Activated naive CD4-positive, alpha-beta T cell treated with anti-CD3 and anti-CD28 coated beads, Interleukin-2, amount 10 ng/mL, durations not matched to agents 5 hours and 36 hours (primary cell): Measurements from ENCODE around the gene EVL. TPM values are rescaled to one million over a fixed set of nuclear protein-coding genes. Genes with fewer than 3 reads are reported as not detected.
A peak's percentile ranks its signal among the peaks of the same experiment; 100 is the strongest.

Experiments used
- microRNA-seq: library from miRNA; unstranded; fragments of <30 nt; microRNA quantifications from one replicate; pipeline ENCODE4 v1.2.0, GENCODE V29; 2022; ENCODE audit warnings: borderline microRNAs expressed, borderline replicate concordance
- total RNA-seq, 2 experiments: library from RNA; stranded (reverse); gene quantifications; one replicate each; pipeline ENCODE4 v1.2.3, GENCODE V29; 2021

Gene EVL
- 1,000 to 10,000 TPM in 1 of 2 experiments, 100 to 1,000 TPM in 1; 940 to 1,018 TPM for total RNA-seq

DNA sequence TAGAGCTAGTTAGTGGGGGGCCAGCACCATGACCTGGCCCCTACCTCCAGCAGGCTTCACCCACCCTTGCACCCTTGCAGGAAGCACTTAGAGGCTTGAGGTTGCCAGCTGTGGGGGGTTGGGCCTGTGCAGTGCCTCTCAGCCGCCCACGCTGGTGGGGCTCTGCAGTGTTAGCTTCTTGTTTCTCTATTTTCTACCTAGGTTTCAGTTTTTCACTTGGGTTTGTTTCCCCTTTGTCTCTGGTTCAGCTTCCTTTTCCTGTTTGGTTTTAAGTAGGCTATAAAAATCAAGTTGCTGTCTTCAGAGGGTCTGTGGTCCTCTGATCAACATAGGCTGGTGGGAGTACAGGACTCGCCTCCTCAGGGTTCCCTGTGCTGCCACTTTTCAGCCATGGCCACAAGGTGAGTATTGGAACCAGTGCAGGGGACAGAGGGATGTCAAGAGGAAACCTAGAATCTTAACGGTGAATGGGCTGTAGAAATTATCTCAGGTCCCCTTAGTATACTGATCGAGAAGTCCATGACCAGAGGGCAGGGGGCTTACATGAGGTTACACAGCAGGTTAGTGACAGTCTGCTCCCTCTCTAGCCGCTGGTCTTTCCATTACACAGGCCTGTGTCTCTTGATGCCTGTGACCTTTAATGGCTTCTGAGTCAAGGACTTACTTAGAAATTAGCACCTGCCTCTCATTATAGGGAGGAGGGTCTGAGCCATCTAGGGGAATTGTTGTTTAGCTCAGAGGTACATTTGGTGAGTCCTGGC, at the start of gene EVL:
EVL (plus strand) TSS at position 312 of the 761 bp plus-strand sequence; CDS start at position 391, 79 bp downstream.

DNA sequence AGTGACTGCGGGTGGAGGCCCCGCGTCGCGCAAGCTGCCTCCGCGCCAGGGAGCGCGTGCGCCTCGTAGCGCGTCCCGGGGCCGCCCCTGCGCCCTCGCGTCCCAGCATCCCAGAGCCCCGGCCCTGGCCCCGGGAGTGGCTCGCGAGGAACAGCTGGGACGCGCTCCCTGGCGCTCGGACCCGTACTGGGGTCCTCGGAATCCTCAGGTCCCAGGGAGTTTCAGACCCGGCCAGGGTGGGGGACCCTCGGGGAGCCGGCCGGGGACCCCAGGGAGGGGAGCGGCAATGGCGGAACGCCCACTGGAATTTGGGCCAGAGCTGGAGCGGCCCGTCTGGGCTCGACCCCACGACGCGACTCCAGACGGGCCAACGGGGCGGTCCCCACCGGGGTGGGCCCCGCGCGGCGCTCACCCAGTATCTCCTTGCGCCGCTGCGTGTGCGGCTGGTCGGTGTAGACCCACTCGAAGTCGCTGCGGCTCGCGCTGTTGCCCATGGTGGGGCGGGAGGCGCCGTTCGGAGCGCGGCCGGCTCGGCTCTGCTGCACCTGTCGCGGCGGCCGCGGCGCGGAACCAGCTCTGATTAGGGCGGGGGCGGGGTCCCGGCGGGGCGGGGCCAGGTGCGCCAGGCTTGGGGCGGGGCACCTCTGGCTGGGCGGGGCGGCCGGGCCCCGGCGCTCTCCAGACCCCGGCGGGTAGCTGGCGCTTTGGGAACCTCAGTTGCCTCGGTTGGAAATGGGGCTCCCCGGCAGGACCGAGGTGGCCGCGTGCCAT, 94.1 kb downstream of the EVL start, which contains the start of gene DEGS2:
DEGS2 (minus strand) TSS at position 552 of the 771 bp plus-strand sequence; CDS start at position 494, 58 bp downstream.

Small RNAs within 50 kb of the gene (microRNA-seq; reads per million reads assigned to microRNA genes)
- gene MIR151B (3.1 reads per million, percentile 17 among the genes with 10 or more reads in this experiment), gene MIR342 (21,507 reads per million, percentile 99 among the genes with 10 or more reads in this experiment)

Other genes with a start within 250 kb of the EVL start
- under 1 TPM; 0.29 to 0.58 TPM for gene DEGS2, start 94.2 kb downstream of the EVL start, total RNA-seq
- 100 to 1,000 TPM in 1 of 2 experiments, 10 to 100 TPM in 1; 94.2 to 102 TPM for gene YY1, start 173.7 kb downstream of the EVL start, total RNA-seq
- gene SLC25A29, start 241.0 kb downstream of the EVL start, total RNA-seq: 1 to 10 TPM; 3.4 to 3.7 TPM